SK-N-SH treated with all-trans-retinoic acid at 6 μM for 48 hours (cell line): ENCODE measurements around the gene NEURL1.

Source experiments
- ATAC-seq: fragments of 200-7000 bp; cut with Tn5 transposase; 3 replicates; pipeline ENCODE4 v1.9.1; 2020; ENCODE audit warnings: mild to moderate bottlenecking, moderate library complexity
- ARNTL ChIP-seq: fragments of 450-650 bp; formaldehyde crosslinking; IDR thresholded peaks from 2 replicates; pipeline ENCODE4 v1.5.0; 2020; ENCODE audit warnings: low read depth, mild to moderate bottlenecking, moderate library complexity, borderline replicate concordance
- BACH2 ChIP-seq: fragments of 250-450 bp; sonication (Bioruptor Pico); IDR thresholded peaks from 2 replicates; pipeline ENCODE4 v1.9.0; 2021; ENCODE audit warnings: mild to moderate bottlenecking, borderline replicate concordance
- CSDC2 ChIP-seq: fragments of 250-450 bp; sonication (Bioruptor Pico); IDR thresholded peaks from 2 replicates; pipeline ENCODE4 v1.5.0; 2020; ENCODE audit warnings: mild to moderate bottlenecking, moderate library complexity
- GLIS3 ChIP-seq: fragments of 250-450 bp; sonication (Bioruptor Pico); IDR thresholded peaks from 2 replicates; pipeline ENCODE4 v1.5.0; 2020; ENCODE audit warnings: mild to moderate bottlenecking, moderate library complexity
- RARB ChIP-seq: fragments of 250-450 bp; sonication (Bioruptor Pico); IDR thresholded peaks from 2 replicates; pipeline ENCODE4 v1.8.0; 2021; ENCODE audit warnings: mild to moderate bottlenecking, moderate library complexity
- SNAI2 ChIP-seq: fragments of 250-450 bp; sonication (Bioruptor Pico); IDR thresholded peaks from 2 replicates; pipeline ENCODE4 v1.5.0; 2020; ENCODE audit warnings: mild to moderate bottlenecking, moderate library complexity
- TCF4 ChIP-seq: fragments of 250-450 bp; sonication (Bioruptor Pico); IDR thresholded peaks from 2 replicates; pipeline ENCODE4 v1.8.0; 2021; ENCODE audit warnings: mild to moderate bottlenecking, moderate library complexity, borderline replicate concordance
- TOX ChIP-seq: fragments of 250-450 bp; sonication (Bioruptor Pico); IDR thresholded peaks from 2 replicates; pipeline ENCODE4 v1.8.0; 2021; ENCODE audit warnings: mild to moderate bottlenecking, moderate library complexity, borderline replicate concordance
- ZFP3 ChIP-seq: fragments of 250-450 bp; sonication (Bioruptor Pico); IDR thresholded peaks from 2 replicates; pipeline ENCODE4 v1.5.0; 2020; ENCODE audit warnings: mild to moderate bottlenecking, moderate library complexity
- ZFP30 ChIP-seq: fragments of 450-650 bp; formaldehyde crosslinking; IDR thresholded peaks from 2 replicates; pipeline ENCODE4 v1.5.0; 2022; ENCODE audit warnings: mild to moderate bottlenecking, moderate library complexity
- ZNF565 ChIP-seq: fragments of 450-650 bp; formaldehyde crosslinking; conservative IDR thresholded peaks from 2 replicates; pipeline ENCODE4 v1.5.0; 2020; ENCODE audit warnings: low read depth, mild to moderate bottlenecking, moderate library complexity
- ZNF70 ChIP-seq: fragments of 450-650 bp; formaldehyde crosslinking; IDR thresholded peaks from 2 replicates; pipeline ENCODE4 v1.5.0; 2020; ENCODE audit warnings: mild to moderate bottlenecking, moderate library complexity
- ZNF8 ChIP-seq: fragments of 450-650 bp; formaldehyde crosslinking; IDR thresholded peaks from 2 replicates; pipeline ENCODE4 v1.5.0; 2020; ENCODE audit warnings: mild to moderate bottlenecking, moderate library complexity
- TF ChIP-seq, protein P1 (sequence below): fragments of 250-450 bp; sonication (Bioruptor Pico); IDR thresholded peaks from 2 replicates; pipeline ENCODE4 v1.8.0; 2020; ENCODE audit warnings: mild to moderate bottlenecking, moderate library complexity, borderline replicate concordance
- TF ChIP-seq, protein P2 (sequence below): fragments of 250-450 bp; sonication (Bioruptor Pico); IDR thresholded peaks from 2 replicates; pipeline ENCODE4 v1.5.1; 2021; ENCODE audit warnings: mild to moderate bottlenecking, moderate library complexity
- TF ChIP-seq, protein P3 (sequence below): fragments of 250-450 bp; sonication (Bioruptor Pico); IDR thresholded peaks from 2 replicates; pipeline ENCODE4 v1.5.1; 2020; ENCODE audit warnings: low read depth, mild to moderate bottlenecking, moderate library complexity
- TF ChIP-seq, protein P4 (sequence below): fragments of 250-450 bp; sonication (Bioruptor Pico); IDR thresholded peaks from 2 replicates; pipeline ENCODE4 v1.5.0; 2020; ENCODE audit warnings: mild to moderate bottlenecking, moderate library complexity
- TF ChIP-seq, protein P5 (sequence below): fragments of 250-450 bp; sonication (Bioruptor Pico); IDR thresholded peaks from 2 replicates; pipeline ENCODE4 v1.8.0; 2021; ENCODE audit warnings: low read depth, mild to moderate bottlenecking, moderate library complexity, borderline replicate concordance

The NEURL1 gene

DNA sequence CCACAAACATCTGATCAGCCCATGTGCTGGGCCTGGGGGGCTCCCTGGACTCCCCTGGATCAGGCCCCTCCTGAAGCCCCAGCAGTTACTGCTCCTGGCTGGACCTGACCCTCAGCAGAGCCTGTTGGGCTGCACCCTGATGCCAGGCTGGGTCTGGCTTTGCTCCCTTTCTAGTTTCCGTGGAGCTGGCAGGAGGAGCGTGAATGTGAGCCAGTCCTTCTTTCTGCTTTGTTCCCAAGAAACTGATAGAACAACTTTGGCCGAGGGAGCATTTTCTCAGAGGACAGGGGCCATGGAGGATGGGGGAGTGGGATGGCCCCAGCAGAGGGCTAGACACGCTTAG, 128.2 kb downstream of the NEURL1 start:
- TF ChIP-seq TCF4 (CRISPR knock-in tag) = no peak
- TF ChIP-seq, protein P1, sequence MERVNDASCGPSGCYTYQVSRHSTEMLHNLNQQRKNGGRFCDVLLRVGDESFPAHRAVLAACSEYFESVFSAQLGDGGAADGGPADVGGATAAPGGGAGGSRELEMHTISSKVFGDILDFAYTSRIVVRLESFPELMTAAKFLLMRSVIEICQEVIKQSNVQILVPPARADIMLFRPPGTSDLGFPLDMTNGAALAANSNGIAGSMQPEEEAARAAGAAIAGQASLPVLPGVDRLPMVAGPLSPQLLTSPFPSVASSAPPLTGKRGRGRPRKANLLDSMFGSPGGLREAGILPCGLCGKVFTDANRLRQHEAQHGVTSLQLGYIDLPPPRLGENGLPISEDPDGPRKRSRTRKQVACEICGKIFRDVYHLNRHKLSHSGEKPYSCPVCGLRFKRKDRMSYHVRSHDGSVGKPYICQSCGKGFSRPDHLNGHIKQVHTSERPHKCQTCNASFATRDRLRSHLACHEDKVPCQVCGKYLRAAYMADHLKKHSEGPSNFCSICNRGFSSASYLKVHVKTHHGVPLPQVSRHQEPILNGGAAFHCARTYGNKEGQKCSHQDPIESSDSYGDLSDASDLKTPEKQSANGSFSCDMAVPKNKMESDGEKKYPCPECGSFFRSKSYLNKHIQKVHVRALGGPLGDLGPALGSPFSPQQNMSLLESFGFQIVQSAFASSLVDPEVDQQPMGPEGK (CRISPR knock-in tag) = no peak
- TF ChIP-seq ZNF70 (CRISPR knock-in tag) = no peak
- TF ChIP-seq RARB (CRISPR knock-in tag) = no peak
- TF ChIP-seq, protein P2, sequence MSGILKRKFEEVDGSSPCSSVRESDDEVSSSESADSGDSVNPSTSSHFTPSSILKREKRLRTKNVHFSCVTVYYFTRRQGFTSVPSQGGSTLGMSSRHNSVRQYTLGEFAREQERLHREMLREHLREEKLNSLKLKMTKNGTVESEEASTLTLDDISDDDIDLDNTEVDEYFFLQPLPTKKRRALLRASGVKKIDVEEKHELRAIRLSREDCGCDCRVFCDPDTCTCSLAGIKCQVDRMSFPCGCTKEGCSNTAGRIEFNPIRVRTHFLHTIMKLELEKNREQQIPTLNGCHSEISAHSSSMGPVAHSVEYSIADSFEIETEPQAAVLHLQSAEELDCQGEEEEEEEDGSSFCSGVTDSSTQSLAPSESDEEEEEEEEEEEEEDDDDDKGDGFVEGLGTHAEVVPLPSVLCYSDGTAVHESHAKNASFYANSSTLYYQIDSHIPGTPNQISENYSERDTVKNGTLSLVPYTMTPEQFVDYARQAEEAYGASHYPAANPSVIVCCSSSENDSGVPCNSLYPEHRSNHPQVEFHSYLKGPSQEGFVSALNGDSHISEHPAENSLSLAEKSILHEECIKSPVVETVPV (CRISPR knock-in tag) = no peak
- TF ChIP-seq ZFP3 = no peak
- ATAC-seq = no peak

DNA sequence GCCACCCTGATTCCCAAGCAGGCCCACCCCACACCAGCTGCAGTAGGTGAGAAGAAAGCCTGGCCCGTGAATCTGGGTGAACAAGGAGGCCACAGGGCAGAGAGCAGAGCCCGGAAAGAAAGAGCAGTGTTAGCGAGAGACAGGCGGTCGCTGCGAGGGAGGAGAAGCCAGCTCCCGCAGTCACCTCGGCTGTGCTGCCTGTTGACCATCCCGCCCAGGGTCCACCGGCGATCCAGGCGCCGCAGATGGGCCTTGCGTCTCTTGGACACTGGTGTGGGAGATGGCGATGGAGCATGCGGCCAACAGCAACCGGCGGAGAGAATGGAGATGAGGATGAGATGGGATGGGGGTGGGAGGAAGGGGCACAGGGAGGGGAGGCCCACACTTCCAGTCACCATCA, 128.8 kb downstream of the NEURL1 start:
- TF ChIP-seq, protein P3, sequence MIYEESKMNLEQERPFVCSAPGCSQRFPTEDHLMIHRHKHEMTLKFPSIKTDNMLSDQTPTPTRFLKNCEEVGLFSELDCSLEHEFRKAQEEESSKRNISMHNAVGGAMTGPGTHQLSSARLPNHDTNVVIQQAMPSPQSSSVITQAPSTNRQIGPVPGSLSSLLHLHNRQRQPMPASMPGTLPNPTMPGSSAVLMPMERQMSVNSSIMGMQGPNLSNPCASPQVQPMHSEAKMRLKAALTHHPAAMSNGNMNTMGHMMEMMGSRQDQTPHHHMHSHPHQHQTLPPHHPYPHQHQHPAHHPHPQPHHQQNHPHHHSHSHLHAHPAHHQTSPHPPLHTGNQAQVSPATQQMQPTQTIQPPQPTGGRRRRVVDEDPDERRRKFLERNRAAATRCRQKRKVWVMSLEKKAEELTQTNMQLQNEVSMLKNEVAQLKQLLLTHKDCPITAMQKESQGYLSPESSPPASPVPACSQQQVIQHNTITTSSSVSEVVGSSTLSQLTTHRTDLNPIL (CRISPR knock-in tag) = no peak
- no peak for TF ChIP-seq TCF4 (CRISPR knock-in tag)
- no peak for TF ChIP-seq ZFP3
- no peak for TF ChIP-seq CSDC2
- TF ChIP-seq GLIS3 (CRISPR knock-in tag) = no peak
- TF ChIP-seq ZNF565 = no peak
- no peak for TF ChIP-seq ARNTL (CRISPR knock-in tag)
- TF ChIP-seq, protein P2 (CRISPR knock-in tag) = no peak
- TF ChIP-seq SNAI2 (CRISPR knock-in tag) = no peak
- no peak for TF ChIP-seq ZFP30 (CRISPR knock-in tag)
- no peak for TF ChIP-seq ZNF8
- TF ChIP-seq BACH2 (CRISPR knock-in tag) = no peak
- TF ChIP-seq, protein P4, sequence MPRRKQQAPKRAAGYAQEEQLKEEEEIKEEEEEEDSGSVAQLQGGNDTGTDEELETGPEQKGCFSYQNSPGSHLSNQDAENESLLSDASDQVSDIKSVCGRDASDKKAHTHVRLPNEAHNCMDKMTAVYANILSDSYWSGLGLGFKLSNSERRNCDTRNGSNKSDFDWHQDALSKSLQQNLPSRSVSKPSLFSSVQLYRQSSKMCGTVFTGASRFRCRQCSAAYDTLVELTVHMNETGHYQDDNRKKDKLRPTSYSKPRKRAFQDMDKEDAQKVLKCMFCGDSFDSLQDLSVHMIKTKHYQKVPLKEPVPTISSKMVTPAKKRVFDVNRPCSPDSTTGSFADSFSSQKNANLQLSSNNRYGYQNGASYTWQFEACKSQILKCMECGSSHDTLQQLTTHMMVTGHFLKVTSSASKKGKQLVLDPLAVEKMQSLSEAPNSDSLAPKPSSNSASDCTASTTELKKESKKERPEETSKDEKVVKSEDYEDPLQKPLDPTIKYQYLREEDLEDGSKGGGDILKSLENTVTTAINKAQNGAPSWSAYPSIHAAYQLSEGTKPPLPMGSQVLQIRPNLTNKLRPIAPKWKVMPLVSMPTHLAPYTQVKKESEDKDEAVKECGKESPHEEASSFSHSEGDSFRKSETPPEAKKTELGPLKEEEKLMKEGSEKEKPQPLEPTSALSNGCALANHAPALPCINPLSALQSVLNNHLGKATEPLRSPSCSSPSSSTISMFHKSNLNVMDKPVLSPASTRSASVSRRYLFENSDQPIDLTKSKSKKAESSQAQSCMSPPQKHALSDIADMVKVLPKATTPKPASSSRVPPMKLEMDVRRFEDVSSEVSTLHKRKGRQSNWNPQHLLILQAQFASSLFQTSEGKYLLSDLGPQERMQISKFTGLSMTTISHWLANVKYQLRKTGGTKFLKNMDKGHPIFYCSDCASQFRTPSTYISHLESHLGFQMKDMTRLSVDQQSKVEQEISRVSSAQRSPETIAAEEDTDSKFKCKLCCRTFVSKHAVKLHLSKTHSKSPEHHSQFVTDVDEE = no peak
- TF ChIP-seq, protein P1 (CRISPR knock-in tag) = no peak
- ATAC-seq = no peak

DNA sequence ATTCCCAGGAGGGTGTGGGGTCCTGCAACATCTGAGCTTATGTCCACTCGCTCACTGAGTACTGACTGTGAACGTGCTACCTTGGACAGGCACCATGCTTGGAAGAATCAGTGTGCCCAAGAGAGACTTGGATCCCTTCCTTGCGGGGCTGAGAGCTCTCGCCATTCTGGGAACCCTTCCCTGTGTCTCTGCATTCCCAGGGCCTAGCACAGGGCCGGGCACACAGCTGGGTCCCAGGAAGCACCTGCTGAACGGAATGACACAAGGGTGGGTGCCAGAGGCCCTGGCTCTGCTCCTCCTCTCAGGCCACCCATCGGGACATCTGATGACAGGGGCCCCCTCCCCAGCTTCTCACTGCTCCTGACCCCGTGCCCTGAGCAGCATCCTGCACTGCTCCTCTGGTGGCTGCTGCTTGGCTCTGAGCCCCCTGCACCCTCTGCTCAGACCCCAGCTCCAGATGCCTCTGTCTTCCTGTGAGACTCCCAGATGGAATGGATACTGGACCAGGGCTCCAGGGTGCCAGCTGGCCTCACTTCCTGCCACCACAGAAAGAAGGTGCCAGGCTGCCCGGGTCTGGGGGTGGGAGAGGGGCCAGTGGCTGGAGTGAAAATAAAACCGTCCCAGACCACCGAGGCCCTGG, 129.6 kb downstream of the NEURL1 start:
- no peak for ATAC-seq

More for the DNA sequence above, 129.6 kb downstream of the NEURL1 start:
- TF ChIP-seq TOX (CRISPR knock-in tag) = no peak
- TF ChIP-seq, protein P1 (CRISPR knock-in tag) = no peak
- no peak for TF ChIP-seq RARB (CRISPR knock-in tag)
- no peak for TF ChIP-seq SNAI2 (CRISPR knock-in tag)
- TF ChIP-seq BACH2 (CRISPR knock-in tag) = no peak
- TF ChIP-seq, protein P5, sequence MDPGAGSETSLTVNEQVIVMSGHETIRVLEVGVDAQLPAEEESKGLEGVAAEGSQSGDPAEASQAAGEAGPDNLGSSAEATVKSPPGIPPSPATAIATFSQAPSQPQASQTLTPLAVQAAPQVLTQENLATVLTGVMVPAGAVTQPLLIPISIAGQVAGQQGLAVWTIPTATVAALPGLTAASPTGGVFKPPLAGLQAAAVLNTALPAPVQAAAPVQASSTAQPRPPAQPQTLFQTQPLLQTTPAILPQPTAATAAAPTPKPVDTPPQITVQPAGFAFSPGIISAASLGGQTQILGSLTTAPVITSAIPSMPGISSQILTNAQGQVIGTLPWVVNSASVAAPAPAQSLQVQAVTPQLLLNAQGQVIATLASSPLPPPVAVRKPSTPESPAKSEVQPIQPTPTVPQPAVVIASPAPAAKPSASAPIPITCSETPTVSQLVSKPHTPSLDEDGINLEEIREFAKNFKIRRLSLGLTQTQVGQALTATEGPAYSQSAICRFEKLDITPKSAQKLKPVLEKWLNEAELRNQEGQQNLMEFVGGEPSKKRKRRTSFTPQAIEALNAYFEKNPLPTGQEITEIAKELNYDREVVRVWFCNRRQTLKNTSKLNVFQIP = no peak
- TF ChIP-seq TCF4 (CRISPR knock-in tag) = peak; percentile 18; the same call in 1 of the 2 replicates
- TF ChIP-seq, protein P3 (CRISPR knock-in tag) = no peak
